Measurements from ENCODE around the gene ARL15.

ARL15 gene

GRCh38 chr5:54088081-54088480, 222.3 kb downstream of the ARL15 start:
- Histone ChIP-seq H3K27me3 (no peaks in the 10 kb centered on the region), H3K36me3 (no peaks in the 10 kb centered on the region), H3K4me1 (no peaks in the 10 kb centered on the region), H3K9me3 (no peaks in the 10 kb centered on the region), H3K4me3 (ENCODE audit: low read depth, low read length) (no peak overlapping the region)
- DNase-seq, result no peak
- TF ChIP-seq, protein P1, sequence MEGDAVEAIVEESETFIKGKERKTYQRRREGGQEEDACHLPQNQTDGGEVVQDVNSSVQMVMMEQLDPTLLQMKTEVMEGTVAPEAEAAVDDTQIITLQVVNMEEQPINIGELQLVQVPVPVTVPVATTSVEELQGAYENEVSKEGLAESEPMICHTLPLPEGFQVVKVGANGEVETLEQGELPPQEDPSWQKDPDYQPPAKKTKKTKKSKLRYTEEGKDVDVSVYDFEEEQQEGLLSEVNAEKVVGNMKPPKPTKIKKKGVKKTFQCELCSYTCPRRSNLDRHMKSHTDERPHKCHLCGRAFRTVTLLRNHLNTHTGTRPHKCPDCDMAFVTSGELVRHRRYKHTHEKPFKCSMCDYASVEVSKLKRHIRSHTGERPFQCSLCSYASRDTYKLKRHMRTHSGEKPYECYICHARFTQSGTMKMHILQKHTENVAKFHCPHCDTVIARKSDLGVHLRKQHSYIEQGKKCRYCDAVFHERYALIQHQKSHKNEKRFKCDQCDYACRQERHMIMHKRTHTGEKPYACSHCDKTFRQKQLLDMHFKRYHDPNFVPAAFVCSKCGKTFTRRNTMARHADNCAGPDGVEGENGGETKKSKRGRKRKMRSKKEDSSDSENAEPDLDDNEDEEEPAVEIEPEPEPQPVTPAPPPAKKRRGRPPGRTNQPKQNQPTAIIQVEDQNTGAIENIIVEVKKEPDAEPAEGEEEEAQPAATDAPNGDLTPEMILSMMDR (IDR thresholded peaks at IDR 0.05; ENCODE audit: low read depth, low read length), result no peak

GRCh38 chr5:54087436-54087835, 222.9 kb downstream of the ARL15 start:
- Histone ChIP-seq H3K27me3 (no peaks in the 10 kb centered on the region), H3K4me1 (no peaks in the 10 kb centered on the region), H3K4me3 (ENCODE audit: low read depth, low read length) (no peak overlapping the region), H3K9me3 (no peaks in the 10 kb centered on the region), H3K36me3 (no peaks in the 10 kb centered on the region)
- TF ChIP-seq, protein P1 (IDR thresholded peaks at IDR 0.05; ENCODE audit: low read depth, low read length), result no peak
- DNase-seq, result no peak

DNA sequence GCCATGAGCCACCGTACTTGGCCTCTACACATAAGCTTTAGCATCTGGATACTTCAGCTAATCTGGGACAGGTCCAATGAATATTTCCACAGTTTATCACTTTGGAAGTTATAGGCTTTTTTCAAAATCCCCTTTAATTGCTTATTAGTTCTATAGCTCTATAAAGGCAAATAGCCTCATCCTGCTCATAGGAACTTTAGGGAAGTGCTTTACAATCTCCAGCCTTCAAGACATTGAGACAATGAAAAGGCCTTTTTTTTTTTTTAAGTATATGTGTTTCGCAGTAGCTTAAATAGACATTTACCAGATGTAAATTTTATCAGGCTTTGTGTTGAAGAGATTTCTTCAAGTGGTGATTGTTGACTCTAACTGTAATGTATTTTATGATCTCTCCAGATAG, 224.2 kb downstream of the ARL15 start:
- H3K27me3 ChIP-seq, result no peaks in the 10 kb centered on the region
- H3K4me1 ChIP-seq, result no peaks in the 10 kb centered on the region
- no peaks in the 10 kb centered on the region for H3K9me3 ChIP-seq
- no peak overlapping the region for H3K4me3 ChIP-seq (ENCODE audit: low read depth, low read length)
- no peaks in the 10 kb centered on the region for H3K36me3 ChIP-seq
- DNase-seq, result no peak
- TF ChIP-seq, protein P1 (IDR thresholded peaks at IDR 0.05; ENCODE audit: low read depth, low read length), result no peak

DNA sequence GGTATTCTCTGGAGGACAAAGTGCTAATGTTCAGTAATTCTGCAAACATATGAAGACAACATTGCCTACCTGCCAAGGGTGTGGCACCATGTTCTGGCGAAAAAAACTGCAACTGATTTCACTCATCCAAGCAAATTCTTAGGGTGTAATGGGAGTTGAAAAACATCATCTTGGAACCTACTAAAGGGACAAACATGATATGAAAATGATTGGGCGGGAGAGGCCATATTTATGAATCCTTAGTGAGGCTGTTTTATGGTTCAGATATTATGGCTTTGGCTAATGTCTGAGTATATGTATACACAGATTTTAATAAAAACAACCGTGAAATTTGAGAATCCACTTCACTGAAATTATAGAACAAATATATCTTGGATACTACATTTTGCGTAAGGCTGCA, 225.7 kb downstream of the ARL15 start:
- Histone ChIP-seq H3K27me3 (no peaks in the 10 kb centered on the region), H3K9me3 (no peaks in the 10 kb centered on the region), H3K4me3 (ENCODE audit: low read depth, low read length) (no peak overlapping the region), H3K36me3 (no peaks in the 10 kb centered on the region), H3K4me1 (no peaks in the 10 kb centered on the region)
- TF ChIP-seq, protein P1 (IDR thresholded peaks at IDR 0.05; ENCODE audit: low read depth, low read length), result no peak
- DNase-seq, result no peak

GRCh38 chr5:54083851-54084250, 226.5 kb downstream of the ARL15 start:
- no peak overlapping the region for H3K4me3 ChIP-seq (ENCODE audit: low read depth, low read length)
- no peak for DNase-seq
- TF ChIP-seq, protein P1 (IDR thresholded peaks at IDR 0.05; ENCODE audit: low read depth, low read length), result no peak

DNA sequence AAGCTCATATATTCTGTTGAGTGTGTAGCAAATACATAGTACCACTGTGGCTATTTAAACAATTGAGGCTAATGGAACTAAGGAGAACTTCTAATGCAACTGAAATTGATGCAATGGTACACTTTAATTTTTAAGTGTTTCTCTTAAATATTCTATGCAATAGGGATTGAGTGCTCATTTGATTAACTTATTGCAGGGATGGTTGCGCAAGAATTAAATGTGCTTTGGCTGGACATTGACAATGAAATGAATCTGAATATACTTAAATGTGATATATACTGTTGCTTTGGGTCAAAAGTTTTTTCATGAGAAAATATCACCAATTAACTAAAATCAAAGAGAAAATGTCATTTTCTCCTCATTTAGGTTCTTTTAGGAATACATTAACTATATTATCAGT, 227.1 kb downstream of the ARL15 start:
- no peaks in the 10 kb centered on the region for H3K4me1 ChIP-seq
- H3K4me3 ChIP-seq (ENCODE audit: low read depth, low read length), result no peak overlapping the region
- H3K36me3 ChIP-seq, result no peaks in the 10 kb centered on the region
- DNase-seq, result no peak
- H3K9me3 ChIP-seq, result no peaks in the 10 kb centered on the region
- H3K27me3 ChIP-seq, result no peaks in the 10 kb centered on the region
- TF ChIP-seq, protein P1 (IDR thresholded peaks at IDR 0.05; ENCODE audit: low read depth, low read length), result no peak

More at GRCh38 chr5:54083851-54084250, 226.5 kb downstream of the ARL15 start:
- no peaks in the 10 kb centered on the region for H3K9me3 ChIP-seq
- H3K4me1 ChIP-seq, result no peaks in the 10 kb centered on the region
- H3K27me3 ChIP-seq, result no peaks in the 10 kb centered on the region
- H3K36me3 ChIP-seq, result no peaks in the 10 kb centered on the region

Data from BE2C (cell line).